Endothelial cell of umbilical vein (primary cell): ENCODE measurements around the gene AFG1L. TPM values are rescaled to one million over a fixed set of nuclear protein-coding genes. Genes with fewer than 3 reads are reported as not detected.

Source experiments
- BruUV-seq: library from RNA; stranded (reverse); fragments of 400-500 nt; replicated peaks from 2 replicates; lab custom pipeline; 2021; lab: Mats Ljungman, UMichigan
- CTCF ChIA-PET: fragments of 300-600, 350-600 bp; sonication (Branson Sonifier 250); formaldehyde crosslinking; loops from one replicate; lab custom pipeline; 2021; ENCODE audit warnings: antibody characterized with exemption, inconsistent platforms; lab: Charles Lee
- POLR2A ChIA-PET: fragments of 300-600, 350-600 bp; sonication (Branson Sonifier 250); formaldehyde crosslinking; loops from one replicate; lab custom pipeline; 2021; ENCODE audit warnings: antibody characterized with exemption, inconsistent platforms; lab: Charles Lee
- DNase-seq: peaks from one replicate; pipeline ENCODE4 v3.0.0-alpha.2; 2011; ENCODE audit warnings: low read depth, low spot score
- FAIRE-seq: peaks from 2 replicates; lab custom pipeline; 2011; peaks lifted over from hg19 to GRCh38; lab: Jason Lieb, UNC
- H2AFZ ChIP-seq: 2 replicates; pipeline ENCODE4 v1.6.0; 2012; ENCODE audit warnings: low read depth, low read length, control low read depth, inconsistent platforms
- H3K27ac ChIP-seq: 2 replicates; pipeline ENCODE4 v1.5.1; 2011; ENCODE audit warnings: low read depth, mild to moderate bottlenecking, control low read depth, low read length, moderate library complexity; ENCODE audit not compliant: insufficient read depth
- H3K27me3 ChIP-seq, 2 experiments: 2 replicates each; pipeline versions ENCODE4 v1.6.0 to v1.6.1; 2011; ENCODE audit warnings: low read length in 2 of 2, mixed read lengths in 1 of 2; ENCODE audit not compliant: control insufficient read depth in 2 of 2, insufficient read depth in 2 of 2
- H3K36me3 ChIP-seq, 2 experiments: 2 replicates in 1 of 2; 3 replicates in 1 of 2; pipeline ENCODE4 v1.5.1; 2011; ENCODE audit warnings: low read length in 2 of 2, mild to moderate bottlenecking in 1 of 2, moderate library complexity in 1 of 2; ENCODE audit not compliant: control insufficient read depth in 2 of 2, insufficient read depth in 2 of 2; ENCODE audit errors: extremely low read depth in 1 of 2
- H3K4me1 ChIP-seq: 3 replicates; pipeline ENCODE4 v1.5.1; 2011; ENCODE audit warnings: mild to moderate bottlenecking, low read length; ENCODE audit not compliant: control insufficient read depth, insufficient read depth; ENCODE audit errors: extremely low read depth
- H3K4me2 ChIP-seq: 2 replicates; pipeline ENCODE4 v1.6.1; 2011; ENCODE audit warnings: low read length, control low read depth, mixed read lengths; ENCODE audit not compliant: insufficient read depth
- H3K4me3 ChIP-seq, 3 experiments: fragments of 200-600 bp in 1 of 3; sonication (generic), shearing (Covaris generic) in 1 of 3; replicated peaks in 1 of 3; 2 replicates each; pipeline ENCODE4 v1.5.1; 2011 to 2016; ENCODE audit warnings: control low read depth in 3 of 3, low read length in 3 of 3, mild to moderate bottlenecking in 2 of 3, inconsistent platforms in 1 of 3, low read depth in 1 of 3, moderate library complexity in 1 of 3; ENCODE audit not compliant: insufficient read depth in 1 of 3
- H3K79me2 ChIP-seq: 2 replicates; pipeline ENCODE4 v1.6.0; 2012; ENCODE audit warnings: low read length, inconsistent platforms; ENCODE audit not compliant: control insufficient read depth, insufficient read depth
- H3K9ac ChIP-seq: replicated peaks from 2 replicates; pipeline ENCODE3; 2011; ENCODE audit warnings: low read length, control low read depth; ENCODE audit not compliant: insufficient read depth; ENCODE audit errors: extremely low read depth
- H3K9me1 ChIP-seq: replicated peaks from 3 replicates; pipeline ENCODE4 v1.6.0; 2011; ENCODE audit warnings: mild to moderate bottlenecking, low read length; ENCODE audit not compliant: control insufficient read depth, insufficient read depth; ENCODE audit errors: extremely low read depth
- H3K9me3 ChIP-seq: replicated peaks from 2 replicates; pipeline ENCODE4 v1.5.1; 2012; ENCODE audit warnings: low read length, inconsistent platforms; ENCODE audit not compliant: control insufficient read depth, insufficient read depth
- H4K20me1 ChIP-seq: replicated peaks from 2 replicates; pipeline ENCODE3; 2011; ENCODE audit warnings: mild to moderate bottlenecking, low read length; ENCODE audit not compliant: control insufficient read depth, insufficient read depth; ENCODE audit errors: extremely low read depth
- EZH2 ChIP-seq: IDR thresholded peaks from 2 replicates; pipeline ENCODE4 v1.6.1; 2012; ENCODE audit warnings: borderline replicate concordance, low read depth, mild to moderate bottlenecking, moderate library complexity, low read length, inconsistent platforms; ENCODE audit not compliant: severe bottlenecking
- FOS ChIP-seq: IDR thresholded peaks from 2 replicates; pipeline ENCODE4 v1.6.1; 2011; ENCODE audit warnings: mild to moderate bottlenecking, low read length, moderate library complexity, borderline replicate concordance; ENCODE audit not compliant: insufficient read depth
- GATA2 ChIP-seq: IDR thresholded peaks from 2 replicates; pipeline ENCODE4 v1.7.0; 2011; ENCODE audit warnings: low read depth, mild to moderate bottlenecking, moderate library complexity, mixed read lengths, low read length; ENCODE audit not compliant: insufficient read length, insufficient read depth
- MYC ChIP-seq: IDR thresholded peaks from one replicate; pipeline ENCODE4 v1.6.1; 2011; ENCODE audit warnings: mild to moderate bottlenecking, low read depth, low read length
- POLR2A ChIP-seq: IDR thresholded peaks from 2 replicates; pipeline ENCODE4 v1.6.1; 2012; ENCODE audit warnings: low read depth, mild to moderate bottlenecking, control low read depth, low read length
- POLR2AphosphoS5 ChIP-seq: IDR thresholded peaks from 2 replicates; pipeline ENCODE4 v1.6.1; 2012; ENCODE audit warnings: low read depth, mild to moderate bottlenecking, control low read depth, low read length, moderate library complexity; ENCODE audit not compliant: insufficient read depth
- dilution Hi-C: fragments of 300-500 bp; cut with MboI; formaldehyde crosslinking; loops from one replicate; pipeline ENCODE4 v1.15.0; 2019; ENCODE audit warnings: low sequenced_read_pairs; ENCODE audit not compliant: extremely low pct_ligation_motif_present
- intact Hi-C: fragments of 100-400 bp; cut with micrococcal nuclease; formaldehyde crosslinking; loops from one replicate; pipeline ENCODE4 v1.10.0; 2022
- polyA plus RNA-seq, 4 experiments: library from polyadenylated mRNA; depleted of rRNA in 3 of 4; stranded (reverse) in 3 of 4; unstranded in 1 of 4; fragments of >200 nt; gene quantifications; 2 replicates each; pipeline versions ENCODE4 v1.2.1 to v1.2.3, GENCODE V29; 2011 to 2012; ENCODE audit warnings: missing spikeins in 1 of 4
- total RNA-seq: library from RNA; stranded (reverse); gene quantifications from 2 replicates; pipeline ENCODE4 v1.2.3, GENCODE V29; 2021
- TF ChIP-seq, protein P1 (sequence below), 2 donors: IDR thresholded peaks; 1 replicate in 1 of 2; 2 replicates in 1 of 2; pipeline ENCODE4 v1.5.1; 2011; ENCODE audit warnings: low read length in 2 of 2, mild to moderate bottlenecking in 2 of 2, moderate library complexity in 2 of 2, control low read depth in 1 of 2, inconsistent platforms in 1 of 2, low read depth in 1 of 2; ENCODE audit not compliant: insufficient read depth in 1 of 2; ENCODE audit errors: extremely low read depth in 1 of 2

The AFG1L gene
- total and polyA plus RNA-seq, 2 donors (not counting 3 experiments of a cell fraction or from before 2014, with no cell fraction given) = 1.0 to 6.2 TPM

DNA sequence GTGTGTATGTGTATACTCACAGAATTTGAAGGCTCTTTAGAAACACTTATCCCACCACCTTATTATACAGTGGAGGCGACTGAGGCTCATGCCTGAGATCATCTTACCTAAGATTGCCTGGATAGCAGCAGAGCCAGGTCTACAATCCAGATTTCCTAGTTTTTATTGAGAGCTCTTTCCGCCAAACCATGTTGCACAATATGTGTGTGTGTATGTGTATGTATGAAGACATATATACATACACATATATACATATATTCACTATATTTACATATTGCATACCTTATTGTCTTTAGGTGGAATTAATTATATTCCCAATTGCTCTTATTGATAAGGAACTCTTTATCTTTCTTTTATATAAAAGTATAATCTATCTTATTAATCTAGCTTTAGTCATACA lies 130.6 kb downstream of the AFG1L start:
- no peak overlapping the region for H2AFZ ChIP-seq
- H3K9ac ChIP-seq = no peak overlapping the region
- H4K20me1 ChIP-seq = no peaks in the 10 kb centered on the region
- FAIRE-seq (no peak), DNase-seq (no peak)
- H3K27me3 ChIP-seq = no peaks in the 10 kb centered on the region
- ChIA-PET POLR2A (no interaction called here), CTCF (interaction anchor here (0.6 to 2.4 kb wide), 5 partner anchors 13 to 141 kb away, joined by 3 to 7 read pairs (median 3); no protein-coding TSS in a partner anchor)
- no TSS peak for BruUV-seq
- no peak overlapping the region for H3K4me2 ChIP-seq
- no peak overlapping the region for H3K27ac ChIP-seq
- no peaks in the 10 kb centered on the region for H3K9me3 ChIP-seq
- H3K36me3 ChIP-seq = no peaks in the 10 kb centered on the region
- dilution Hi-C loops = no loop called here
- H3K4me3 ChIP-seq = no peak overlapping the region
- no peaks in the 10 kb centered on the region for H3K9me1 ChIP-seq
- intact Hi-C loops = no loop called here
- no peak for TF ChIP-seq MYC
- no peak for TF ChIP-seq EZH2
- TF ChIP-seq POLR2A = no peak
- TF ChIP-seq, protein P1, sequence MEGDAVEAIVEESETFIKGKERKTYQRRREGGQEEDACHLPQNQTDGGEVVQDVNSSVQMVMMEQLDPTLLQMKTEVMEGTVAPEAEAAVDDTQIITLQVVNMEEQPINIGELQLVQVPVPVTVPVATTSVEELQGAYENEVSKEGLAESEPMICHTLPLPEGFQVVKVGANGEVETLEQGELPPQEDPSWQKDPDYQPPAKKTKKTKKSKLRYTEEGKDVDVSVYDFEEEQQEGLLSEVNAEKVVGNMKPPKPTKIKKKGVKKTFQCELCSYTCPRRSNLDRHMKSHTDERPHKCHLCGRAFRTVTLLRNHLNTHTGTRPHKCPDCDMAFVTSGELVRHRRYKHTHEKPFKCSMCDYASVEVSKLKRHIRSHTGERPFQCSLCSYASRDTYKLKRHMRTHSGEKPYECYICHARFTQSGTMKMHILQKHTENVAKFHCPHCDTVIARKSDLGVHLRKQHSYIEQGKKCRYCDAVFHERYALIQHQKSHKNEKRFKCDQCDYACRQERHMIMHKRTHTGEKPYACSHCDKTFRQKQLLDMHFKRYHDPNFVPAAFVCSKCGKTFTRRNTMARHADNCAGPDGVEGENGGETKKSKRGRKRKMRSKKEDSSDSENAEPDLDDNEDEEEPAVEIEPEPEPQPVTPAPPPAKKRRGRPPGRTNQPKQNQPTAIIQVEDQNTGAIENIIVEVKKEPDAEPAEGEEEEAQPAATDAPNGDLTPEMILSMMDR (IDR thresholded peaks at IDR 0.05; ENCODE audit: extremely low read depth in 1 of 2, insufficient read depth in 1 of 2, low read depth in 1 of 2, low read length in 2 of 2) = no peak
- TF ChIP-seq POLR2AphosphoS5 = no peak
- no peaks in the 10 kb centered on the region for H3K4me1 ChIP-seq
- H3K79me2 ChIP-seq = no peaks in the 10 kb centered on the region

DNA sequence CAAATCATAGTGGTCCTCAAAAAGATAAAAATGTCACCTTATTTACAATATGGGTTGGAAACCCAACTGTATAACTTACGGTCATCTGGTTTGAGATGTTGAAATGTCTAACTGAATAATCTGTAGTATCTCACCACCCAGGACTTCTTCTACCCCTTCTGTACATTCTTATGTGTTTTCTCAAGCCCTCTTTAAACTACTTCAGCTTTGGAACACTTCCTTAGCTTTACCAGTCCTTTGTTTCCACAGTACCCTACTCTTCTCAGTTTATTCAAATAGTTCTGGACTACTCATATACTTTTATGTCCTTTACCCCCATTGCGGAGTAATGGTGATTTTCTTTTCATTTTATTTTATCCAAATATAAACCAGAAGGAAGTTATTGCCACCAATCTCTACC lies 137.3 kb downstream of the AFG1L start:
- Histone ChIP-seq H3K4me3 (no peak overlapping the region), H3K9me3 (no peaks in the 10 kb centered on the region), H3K4me1 (no peaks in the 10 kb centered on the region), H3K27me3 (no peaks in the 10 kb centered on the region), H3K79me2 (no peaks in the 10 kb centered on the region), H2AFZ (no peak overlapping the region), H4K20me1 (no peaks in the 10 kb centered on the region), H3K27ac (no peak overlapping the region), H3K4me2 (no peak overlapping the region), H3K9me1 (no peaks in the 10 kb centered on the region), H3K9ac (no peak overlapping the region), H3K36me3 (no peaks in the 10 kb centered on the region)
- FAIRE-seq = no peak
- dilution Hi-C loops = no loop called here
- CTCF ChIA-PET = interaction anchor here (1.3 to 2.1 kb wide), 2 partner anchors 32 to 60 kb away, joined by 3 to 11 read pairs; no protein-coding TSS in a partner anchor
- intact Hi-C loops = no loop called here
- BruUV-seq = no TSS peak
- no peak for DNase-seq
- TF ChIP-seq MYC = no peak
- TF ChIP-seq GATA2 = no peak
- TF ChIP-seq FOS = no peak
- TF ChIP-seq, protein P1 (IDR thresholded peaks at IDR 0.05; ENCODE audit: extremely low read depth in 1 of 2, insufficient read depth in 1 of 2, low read depth in 1 of 2, low read length in 2 of 2) = no peak
- POLR2A ChIA-PET = no interaction called here
